DMS114 treated with DMSO at 0.1 percent for 48 hours (cell line): Measurements from ENCODE around the gene WFIKKN1.

Experiments
- DNase-seq: peaks from one replicate; lab custom pipeline; 2025; ENCODE audit not compliant: unreplicated experiment; lab: John Stamatoyannopoulos, UW

The WFIKKN1 gene

GRCh38 chr16:630815-631405, at the start of gene WFIKKN1:
WFIKKN1 (plus strand) TSS chr16:630985; CDS start chr16:631254, 269 bp downstream.
- no peak for DNase-seq

- no peak for DNase-seq
Observed at GRCh38 chr16:582218-582613, 48.6 kb upstream of the WFIKKN1 start.

- no peak for DNase-seq
Observed at GRCh38 chr16:582614-583331, 48.0 kb upstream of the WFIKKN1 start.

GRCh38 chr16:583470-583814, 47.3 kb upstream of the WFIKKN1 start:
- no peak for DNase-seq

- DNase-seq = no peak
Observed at GRCh38 chr16:583815-584591, 46.8 kb upstream of the WFIKKN1 start.

GRCh38 chr16:585351-585750, 45.4 kb upstream of the WFIKKN1 start:
- DNase-seq = no peak

GRCh38 chr16:586047-586644, 44.6 kb upstream of the WFIKKN1 start:
- no peak for DNase-seq

GRCh38 chr16:586645-587590, 43.9 kb upstream of the WFIKKN1 start:
- no peak for DNase-seq

GRCh38 chr16:588639-588888, 42.2 kb upstream of the WFIKKN1 start:
- no peak for DNase-seq

- DNase-seq = peak; percentile 85
Observed at GRCh38 chr16:588889-589657, 41.7 kb upstream of the WFIKKN1 start.

GRCh38 chr16:589658-590187, 41.1 kb upstream of the WFIKKN1 start, which contains the start of gene RAB40C:
RAB40C (plus strand) TSS chr16:590066; CDS start chr16:590292, 226 bp downstream.
- DNase-seq = peak; percentile 89

GRCh38 chr16:590188-590814, 40.5 kb upstream of the WFIKKN1 start:
- DNase-seq = no peak

- no peak for DNase-seq
Observed at GRCh38 chr16:590815-591200, 40.0 kb upstream of the WFIKKN1 start.

- no peak for DNase-seq
Observed at GRCh38 chr16:591231-591630, 39.6 kb upstream of the WFIKKN1 start.

GRCh38 chr16:591892-592517, 38.8 kb upstream of the WFIKKN1 start:
- no peak for DNase-seq

GRCh38 chr16:592518-593306, 38.1 kb upstream of the WFIKKN1 start:
- no peak for DNase-seq

- no peak for DNase-seq
Observed at GRCh38 chr16:593406-593805, 37.4 kb upstream of the WFIKKN1 start.

GRCh38 chr16:593807-594206, 37.0 kb upstream of the WFIKKN1 start:
- DNase-seq = no peak
